Osteoblast (primary cell): ENCODE measurements around the gene GCK. TPM values are rescaled to one million over a fixed set of nuclear protein-coding genes. Genes with fewer than 3 reads are reported as not detected.
A peak's percentile ranks its signal among the peaks of the same experiment; 100 is the strongest.
"Not testable (repeated sequence)": the region's sequence is repeated elsewhere in the genome, so short reads cannot be mapped to it uniquely, and the experiment has no call there.

Source experiments
- DNase-seq: peaks from one replicate; pipeline ENCODE4 v3.0.0; 2011; ENCODE audit warnings: low spot score, mixed read lengths; ENCODE audit not compliant: insufficient read length; ENCODE audit errors: missing footprints
- H2AFZ ChIP-seq: 2 replicates; pipeline ENCODE4 v1.6.0; 2011; ENCODE audit warnings: mild to moderate bottlenecking, low read length
- H3K27ac ChIP-seq: 2 replicates; pipeline ENCODE4 v1.5.1; 2011; ENCODE audit warnings: mild to moderate bottlenecking, low read depth, low read length, moderate library complexity
- H3K27me3 ChIP-seq: 2 replicates; pipeline ENCODE4 v1.6.0; 2012; ENCODE audit warnings: mild to moderate bottlenecking, control low read depth, inconsistent platforms, low read length, moderate library complexity; ENCODE audit not compliant: insufficient read depth
- H3K36me3 ChIP-seq: 2 replicates; pipeline ENCODE4 v1.5.1; 2011; ENCODE audit warnings: mild to moderate bottlenecking, low read length, control low read depth, moderate library complexity; ENCODE audit not compliant: insufficient read depth
- H3K4me1 ChIP-seq: 2 replicates; pipeline ENCODE4 v1.5.1; 2011; ENCODE audit warnings: mild to moderate bottlenecking, low read length, control low read depth, moderate library complexity; ENCODE audit not compliant: insufficient read depth
- H3K4me2 ChIP-seq: 2 replicates; pipeline ENCODE4 v1.6.0; 2011; ENCODE audit warnings: mild to moderate bottlenecking, low read length; ENCODE audit not compliant: insufficient read depth
- H3K4me3 ChIP-seq: fragments of 200-600 bp; sonication (generic); 3 replicates; pipeline ENCODE4 v1.5.1; 2012; ENCODE audit warnings: mild to moderate bottlenecking, low read length, inconsistent platforms; ENCODE audit not compliant: insufficient read depth
- H3K79me2 ChIP-seq: 2 replicates; pipeline ENCODE4 v1.6.0; 2012; ENCODE audit warnings: mild to moderate bottlenecking, low read length, control low read depth, inconsistent platforms; ENCODE audit not compliant: insufficient read depth
- H3K9me3 ChIP-seq: 2 replicates; pipeline ENCODE4 v1.5.1; 2011; ENCODE audit warnings: low read depth, low read length, control low read depth
- H4K20me1 ChIP-seq: 2 replicates; pipeline ENCODE4 v1.6.0; 2012; ENCODE audit warnings: mild to moderate bottlenecking, low read length, control low read depth; ENCODE audit not compliant: insufficient read depth
- total RNA-seq: library from RNA; depleted of rRNA; stranded (reverse); fragments of >200 nt; gene quantifications from 2 replicates; pipeline ENCODE4 v1.2.3, GENCODE V29; 2012
- TF ChIP-seq, protein P1 (sequence below): IDR thresholded peaks from 2 replicates; pipeline ENCODE4 v1.5.1; 2011; ENCODE audit warnings: mild to moderate bottlenecking, low read depth, low read length, moderate library complexity; ENCODE audit errors: extremely low read depth

The GCK gene
- total RNA-seq, 1 donor, result not detected

DNA sequence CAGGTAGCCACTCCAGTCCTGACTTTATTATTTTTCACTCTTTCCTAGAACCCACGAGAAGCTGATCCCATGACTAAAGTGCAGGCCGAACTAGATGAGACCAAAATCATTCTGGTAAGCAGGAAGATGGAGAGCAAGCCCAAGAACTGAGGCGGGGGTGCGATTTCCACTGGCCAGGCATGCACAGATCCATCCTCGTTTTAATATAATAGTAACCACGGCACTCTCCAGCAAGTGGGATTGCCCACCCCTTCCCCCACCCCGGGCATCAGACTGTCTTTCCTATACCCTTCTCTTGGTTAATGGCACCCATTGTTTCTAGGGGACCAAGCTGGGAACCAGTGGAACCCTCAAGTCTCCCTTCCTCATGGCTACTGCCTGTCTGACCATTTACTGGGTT, 18.8 kb upstream of the GCK start:
- Histone ChIP-seq H2AFZ (no peak overlapping the region), H4K20me1 (peaks cover 33% of the 10 kb centered on the region), H3K9me3 (no peaks in the 10 kb centered on the region), H3K79me2 (peaks cover 44% of the 10 kb centered on the region), H3K27ac (no peak overlapping the region), H3K27me3 (no peaks in the 10 kb centered on the region), H3K4me2 (no peak overlapping the region), H3K4me1 (no peaks in the 10 kb centered on the region), H3K36me3 (peaks cover 84% of the 10 kb centered on the region), H3K4me3 (no peak overlapping the region)
- DNase-seq, result peak; percentile 26
- TF ChIP-seq, protein P1, sequence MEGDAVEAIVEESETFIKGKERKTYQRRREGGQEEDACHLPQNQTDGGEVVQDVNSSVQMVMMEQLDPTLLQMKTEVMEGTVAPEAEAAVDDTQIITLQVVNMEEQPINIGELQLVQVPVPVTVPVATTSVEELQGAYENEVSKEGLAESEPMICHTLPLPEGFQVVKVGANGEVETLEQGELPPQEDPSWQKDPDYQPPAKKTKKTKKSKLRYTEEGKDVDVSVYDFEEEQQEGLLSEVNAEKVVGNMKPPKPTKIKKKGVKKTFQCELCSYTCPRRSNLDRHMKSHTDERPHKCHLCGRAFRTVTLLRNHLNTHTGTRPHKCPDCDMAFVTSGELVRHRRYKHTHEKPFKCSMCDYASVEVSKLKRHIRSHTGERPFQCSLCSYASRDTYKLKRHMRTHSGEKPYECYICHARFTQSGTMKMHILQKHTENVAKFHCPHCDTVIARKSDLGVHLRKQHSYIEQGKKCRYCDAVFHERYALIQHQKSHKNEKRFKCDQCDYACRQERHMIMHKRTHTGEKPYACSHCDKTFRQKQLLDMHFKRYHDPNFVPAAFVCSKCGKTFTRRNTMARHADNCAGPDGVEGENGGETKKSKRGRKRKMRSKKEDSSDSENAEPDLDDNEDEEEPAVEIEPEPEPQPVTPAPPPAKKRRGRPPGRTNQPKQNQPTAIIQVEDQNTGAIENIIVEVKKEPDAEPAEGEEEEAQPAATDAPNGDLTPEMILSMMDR, result no peak

DNA sequence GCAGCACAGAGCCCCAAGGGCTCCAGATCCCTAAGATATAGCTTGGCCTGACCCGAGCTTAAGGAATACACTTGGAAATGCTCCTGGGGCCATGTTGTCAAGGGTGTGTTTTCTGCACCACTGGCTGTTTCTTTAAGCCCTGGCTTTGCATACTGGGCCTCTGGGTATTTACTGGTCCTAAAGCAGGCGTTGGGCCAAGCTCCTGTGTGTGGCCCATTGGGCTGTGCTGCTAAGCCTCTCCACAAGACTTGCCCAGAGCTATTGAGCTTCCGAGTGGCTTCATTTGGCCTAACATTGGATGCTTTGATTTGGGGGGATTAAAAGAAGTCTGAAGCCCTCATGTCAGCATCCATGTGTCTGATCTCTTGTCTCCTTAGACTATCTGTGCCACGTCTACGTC, 16.8 kb upstream of the GCK start:
- peaks cover 63% of the 10 kb centered on the region for H3K79me2 ChIP-seq

DNA sequence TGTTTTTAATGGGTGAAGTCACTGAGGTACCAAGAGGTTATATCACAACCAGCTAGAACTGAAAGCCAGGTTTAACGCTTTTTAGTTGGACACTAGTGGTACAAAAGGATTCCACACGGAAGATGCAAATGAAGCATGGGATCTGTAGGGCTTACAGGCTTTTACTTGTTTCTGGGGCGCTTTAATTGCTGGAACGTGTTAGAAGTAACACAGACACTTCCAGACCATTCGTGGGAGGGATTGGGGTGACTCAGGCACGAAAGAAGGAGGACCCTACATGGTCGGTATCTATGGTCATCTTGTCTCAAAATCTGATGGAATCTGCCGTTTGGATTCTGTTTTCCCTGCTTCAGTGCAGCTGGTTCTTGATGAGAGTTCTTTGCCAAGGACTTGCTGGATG, 12.6 kb upstream of the GCK start:
- no peak for DNase-seq
- H3K27ac ChIP-seq, result peak overlapping the region; percentile 57
- peaks cover 6% of the 10 kb centered on the region for H3K27me3 ChIP-seq
- no peak overlapping the region for H2AFZ ChIP-seq
- peaks cover 47% of the 10 kb centered on the region for H4K20me1 ChIP-seq
- TF ChIP-seq, protein P1, result no peak
- H3K4me2 ChIP-seq, result peak overlapping the region; percentile 99
- H3K4me3 ChIP-seq, result peak overlapping the region; percentile 99
- H3K4me1 ChIP-seq, result peaks cover 9% of the 10 kb centered on the region
- H3K9me3 ChIP-seq, result no peaks in the 10 kb centered on the region
- H3K36me3 ChIP-seq, result peaks cover 29% of the 10 kb centered on the region
- H3K79me2 ChIP-seq, result peaks cover 61% of the 10 kb centered on the region

More for the DNA sequence above, 16.8 kb upstream of the GCK start:
- TF ChIP-seq, protein P1, result no peak
- Histone ChIP-seq H3K4me2 (no peak overlapping the region), H3K4me1 (peaks cover 9% of the 10 kb centered on the region), H3K9me3 (no peaks in the 10 kb centered on the region), H2AFZ (no peak overlapping the region), H4K20me1 (peaks cover 47% of the 10 kb centered on the region), H3K36me3 (peaks cover 69% of the 10 kb centered on the region), H3K27ac (no peak overlapping the region), H3K27me3 (no peaks in the 10 kb centered on the region), H3K4me3 (no peak overlapping the region)
- DNase-seq, result no peak

DNA sequence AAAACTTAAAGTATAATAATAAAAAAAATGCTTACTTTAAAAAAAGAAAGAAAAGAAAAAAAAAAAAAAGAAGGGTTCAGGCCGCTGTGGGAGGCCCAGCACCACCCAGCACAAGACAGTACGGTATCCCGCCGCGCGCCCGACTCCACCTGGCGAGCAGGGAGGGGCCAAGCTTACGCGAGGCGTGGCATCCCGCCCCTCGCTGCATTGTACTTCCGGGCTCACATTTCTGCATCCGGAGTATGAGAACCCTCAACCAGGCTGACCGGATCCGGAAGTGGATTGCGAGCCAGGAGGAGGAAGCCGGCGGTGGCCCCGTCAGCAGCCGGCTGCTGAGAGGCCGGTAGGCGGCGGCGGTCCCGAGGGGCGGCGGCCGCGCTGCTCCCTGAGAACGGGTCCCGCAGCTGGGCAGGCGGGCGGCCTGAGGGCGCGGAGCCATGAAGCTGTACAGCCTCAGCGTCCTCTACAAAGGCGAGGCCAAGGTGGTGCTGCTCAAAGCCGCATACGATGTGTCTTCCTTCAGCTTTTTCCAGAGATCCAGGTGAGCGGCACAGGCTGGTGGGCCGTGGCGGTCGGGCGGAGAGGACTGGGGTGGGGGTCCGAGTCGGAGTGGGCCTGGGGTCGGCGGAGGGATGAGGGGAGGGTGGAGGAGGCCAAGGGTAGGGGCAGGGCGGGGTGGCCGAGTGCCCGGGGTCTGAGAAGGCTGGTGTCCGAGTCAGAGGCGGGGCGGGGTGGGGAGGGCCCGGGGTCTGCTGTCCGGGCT, 11.6 kb upstream of the GCK start, which contains the start of gene YKT6:
TSS of gene YKT6 (plus strand) at position 280 of the 763 bp plus-strand sequence. CDS start at position 438, 158 bp downstream.
- Histone ChIP-seq H3K36me3 (peaks cover 19% of the 10 kb centered on the region), H3K27me3 (peaks cover 6% of the 10 kb centered on the region), H3K4me2 (peak within 1 kb of the TSS; percentile 99), H3K79me2 (peaks cover 51% of the 10 kb centered on the region), H2AFZ (peak within 1 kb of the TSS; percentile 58), H4K20me1 (peaks cover 40% of the 10 kb centered on the region), H3K27ac (peak within 1 kb of the TSS; percentile 57), H3K4me1 (peaks cover 9% of the 10 kb centered on the region), H3K9me3 (no peaks in the 10 kb centered on the region), H3K4me3 (peak within 1 kb of the TSS; percentile 99)
- peak; percentile 99 for DNase-seq
- TF ChIP-seq, protein P1, result peak; percentile 48

DNA sequence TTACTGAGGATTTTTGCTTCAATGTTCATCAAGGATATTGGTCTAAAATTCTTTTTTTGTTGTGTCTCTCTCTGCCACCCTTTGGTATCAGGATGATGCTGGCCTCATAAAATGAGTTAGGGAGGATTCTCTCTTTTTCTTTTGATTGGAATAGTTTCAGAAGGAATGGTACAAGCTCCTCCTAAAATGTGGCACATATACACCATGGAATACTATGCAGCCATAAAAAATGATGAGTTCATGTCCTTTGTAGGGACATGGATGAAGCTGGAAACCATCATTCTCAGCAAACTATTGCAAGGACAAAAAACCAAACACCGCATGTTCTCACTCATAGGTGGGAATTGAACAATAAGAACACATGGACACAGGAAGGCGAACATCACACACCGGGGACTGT, 10.9 kb upstream of the GCK start:
- not testable (repeated sequence) for H2AFZ ChIP-seq, DNase-seq, H3K4me3 ChIP-seq, H3K27me3 ChIP-seq, H3K27ac ChIP-seq, H3K4me1 ChIP-seq, H3K4me2 ChIP-seq, H3K9me3 ChIP-seq
- Histone ChIP-seq H3K36me3 (peaks cover 12% of the 10 kb centered on the region), H3K79me2 (peaks cover 44% of the 10 kb centered on the region), H4K20me1 (peaks cover 34% of the 10 kb centered on the region)
